GM12878 (cell line): ENCODE data around the gene DLX6. TPM values are rescaled to one million over a fixed set of nuclear protein-coding genes. Genes with fewer than 3 reads are reported as not detected.

Source experiments
- ATAC-seq: fragments of 200-7000 bp; cut with Tn5 transposase; 3 replicates; pipeline ENCODE4 v1.9.1; 2020; ENCODE audit warnings: mild to moderate bottlenecking, moderate library complexity
- BruUV-seq: library from RNA; stranded (reverse); fragments of 400-500 nt; replicated peaks from 2 replicates; lab custom pipeline; 2021; lab: Mats Ljungman, UMichigan
- CTCF ChIA-PET: fragments of 300-600 bp; sonication (Branson Sonifier 250); formaldehyde crosslinking; extraction: SDS; loops from one replicate; lab custom pipeline; 2021; ENCODE audit warnings: inconsistent platforms; lab: Yijun Ruan, JAX
- POLR2A ChIA-PET: fragments of 350-600 bp; formaldehyde crosslinking; extraction: SDS; loops from one replicate; lab custom pipeline; 2021; ENCODE audit warnings: inconsistent platforms; lab: Charles Lee
- RAD21 ChIA-PET: fragments of 300-600 bp; sonication (Branson Sonifier 250); formaldehyde crosslinking; loops from one replicate; lab custom pipeline; 2023; ENCODE audit warnings: antibody characterized with exemption; ENCODE audit not compliant: unreplicated experiment; lab: Charles Lee
- SMC1A ChIA-PET: fragments of 300-600 bp; sonication (Branson Sonifier 250); formaldehyde crosslinking; loops from one replicate; lab custom pipeline; 2023; ENCODE audit not compliant: unreplicated experiment, uncharacterized antibody; lab: Charles Lee
- DNase-seq: peaks from one replicate; pipeline ENCODE4 v3.0.0-alpha.2; 2011; ENCODE audit warnings: low read depth, low spot score
- FAIRE-seq: peaks from 3 replicates; lab custom pipeline; 2011; peaks lifted over from hg19 to GRCh38; lab: Jason Lieb, UNC
- H2AFZ ChIP-seq: 2 replicates; pipeline ENCODE4 v1.6.0; 2011; ENCODE audit warnings: low read depth, low read length, control low read depth; ENCODE audit not compliant: control insufficient read depth
- H3K27ac ChIP-seq: 2 replicates; pipeline ENCODE4 v1.5.1; 2011; ENCODE audit warnings: control low read depth; ENCODE audit not compliant: control insufficient read depth, insufficient read depth
- H3K27me3 ChIP-seq, 2 experiments: replicated peaks in 1 of 2; 2 replicates each; pipeline versions ENCODE4 v1.6.0 to v1.6.1; 2011; ENCODE audit warnings: low read length in 1 of 2; ENCODE audit not compliant: control insufficient read depth in 2 of 2, insufficient read depth in 2 of 2
- H3K36me3 ChIP-seq, 2 experiments: 2 replicates each; pipeline ENCODE4 v1.5.1; 2011; ENCODE audit warnings: low read length in 1 of 2; ENCODE audit not compliant: control insufficient read depth in 2 of 2, insufficient read depth in 2 of 2
- H3K4me1 ChIP-seq: 2 replicates; pipeline ENCODE4 v1.6.1; 2011; ENCODE audit warnings: mild to moderate bottlenecking, low read length, moderate library complexity, mixed read lengths; ENCODE audit not compliant: control insufficient read depth, insufficient read depth
- H3K4me2 ChIP-seq: 2 replicates; pipeline ENCODE4 v1.6.0; 2011; ENCODE audit warnings: control low read depth; ENCODE audit not compliant: control insufficient read depth, insufficient read depth
- H3K4me3 ChIP-seq: fragments of 200-600 bp; sonication (generic); 2 replicates; pipeline ENCODE4 v1.5.1; 2016
- H3K79me2 ChIP-seq: 2 replicates; pipeline ENCODE4 v1.6.0; 2011; ENCODE audit warnings: low read length; ENCODE audit not compliant: control insufficient read depth, insufficient read depth
- H3K9ac ChIP-seq: 2 replicates; pipeline ENCODE4 v1.8.0; 2011; ENCODE audit warnings: low read length, control low read depth, mixed read lengths; ENCODE audit not compliant: control insufficient read depth, insufficient read depth
- H3K9me3 ChIP-seq: replicated peaks from 3 replicates; pipeline ENCODE4 v1.5.1; 2011; ENCODE audit warnings: mild to moderate bottlenecking, low read length; ENCODE audit not compliant: control insufficient read depth, insufficient read depth
- H4K20me1 ChIP-seq: 2 replicates; pipeline ENCODE4 v1.6.0; 2011; ENCODE audit not compliant: control insufficient read depth, insufficient read depth
- ATF7 ChIP-seq: fragments of 450-650 bp; IDR thresholded peaks from 2 replicates; pipeline ENCODE4 v1.6.1; 2016; ENCODE audit warnings: low read depth, mild to moderate bottlenecking
- BHLHE40 ChIP-seq, 2 experiments: fragments of 450-650 bp in 1 of 2; IDR thresholded peaks; 2 replicates each; pipeline ENCODE4 v1.6.1; 2011 to 2017; ENCODE audit warnings: low read depth in 2 of 2, borderline replicate concordance in 1 of 2, improper control_type of control experiment in 1 of 2, low read length in 1 of 2, mild to moderate bottlenecking in 1 of 2
- CBX5 ChIP-seq: sonication (generic); IDR thresholded peaks from 2 replicates; pipeline ENCODE4 v1.6.1; 2016; ENCODE audit warnings: low read depth, moderate library complexity, mild to moderate bottlenecking, inconsistent platforms
- CREM ChIP-seq: IDR thresholded peaks from 2 replicates; pipeline ENCODE4 v1.6.1; 2014; ENCODE audit warnings: antibody characterized with exemption, low read depth
- GABPA ChIP-seq: IDR thresholded peaks from 2 replicates; pipeline ENCODE4 v1.6.1; 2014; ENCODE audit warnings: antibody characterized with exemption, low read depth, mild to moderate bottlenecking, inconsistent platforms
- HDGF ChIP-seq: fragments of 450-650 bp; IDR thresholded peaks from 2 replicates; pipeline ENCODE4 v1.6.1; 2016; ENCODE audit warnings: antibody characterized with exemption
- KDM1A ChIP-seq: fragments of 200-600 bp; sonication (generic); IDR thresholded peaks from 2 replicates; pipeline ENCODE4 v1.6.1; 2016; ENCODE audit warnings: borderline replicate concordance
- NRF1 ChIP-seq: conservative IDR thresholded peaks from 2 replicates; pipeline ENCODE4 v1.6.1; 2011; ENCODE audit warnings: mild to moderate bottlenecking, low read depth, low read length, improper control_type of control experiment
- PAX5 ChIP-seq: IDR thresholded peaks from 2 replicates; pipeline ENCODE4 v1.6.1; 2011; ENCODE audit warnings: low read depth, low read length, borderline replicate concordance
- POLR2AphosphoS2 ChIP-seq: IDR thresholded peaks from 2 replicates; pipeline ENCODE4 v1.6.1; 2011; ENCODE audit warnings: low read depth, mild to moderate bottlenecking, low read length, improper control_type of control experiment, moderate library complexity
- SMAD5 ChIP-seq: IDR thresholded peaks from 2 replicates; pipeline ENCODE4 v1.6.1; 2016; ENCODE audit warnings: antibody characterized with exemption, low read depth
- STAT1 ChIP-seq: fragments of 450-650 bp; conservative IDR thresholded peaks from 2 replicates; pipeline ENCODE4 v1.6.1; 2014; ENCODE audit warnings: antibody characterized with exemption, mild to moderate bottlenecking
- STAT3 ChIP-seq: IDR thresholded peaks from 2 replicates; pipeline ENCODE4 v1.6.1; 2011; ENCODE audit warnings: low read depth, low read length, improper control_type of control experiment
- ZNF207 ChIP-seq: fragments of 450-650 bp; IDR thresholded peaks from 2 replicates; pipeline ENCODE4 v1.6.1; 2014; ENCODE audit warnings: antibody characterized with exemption, mild to moderate bottlenecking, borderline replicate concordance
- WGBS: methylation state at CpG from one replicate; pipeline ENCODE4 v1.1.6; 2016; ENCODE audit warnings: low lambda C conversion rate; ENCODE audit not compliant: insufficient replicate concordance, insufficient coverage; ENCODE audit errors: missing lambda C conversion rate; 5-methylcytosine and 5-hydroxymethylcytosine counted together
- in situ Hi-C: fragments of 300-500 bp; cut with MboI; formaldehyde crosslinking; loops from 9 replicates; pipeline ENCODE4 v1.14.3; 2018; ENCODE audit warnings: mixed read lengths
- intact Hi-C: fragments of 100-400 bp; cut with micrococcal nuclease; formaldehyde crosslinking; loops from one replicate; pipeline ENCODE4 v1.14.2; 2022; ENCODE audit not compliant: unreplicated experiment
- polyA plus RNA-seq, 11 experiments: library from polyadenylated mRNA; depleted of rRNA in 4 of 11; unstranded in 6 of 11; stranded (reverse) in 5 of 11; fragments of >200 nt; fragmentation: Nextera tagmentation in 4 of 11; fragmentation: Illumina TruSeq in 1 of 11; extraction: Ambion mirVana in 4 of 11; extraction: Trizol in 1 of 11; gene quantifications; 1 replicate in 1 of 11; 2 replicates in 10 of 11; pipeline versions ENCODE4 v1.2.1 to v1.2.3, GENCODE V29; 2011 to 2016; ENCODE audit warnings: inconsistent platforms in 2 of 11, missing spikeins in 2 of 11, low read depth in 1 of 11
- total RNA-seq, 4 experiments: library from RNA; depleted of rRNA in 3 of 4; stranded (reverse); fragments of >200 nt in 3 of 4; fragmentation: Illumina TruSeq in 1 of 4; extraction: Trizol in 1 of 4; gene quantifications; 2 replicates each; pipeline versions ENCODE4 v1.2.1 to v1.2.3, GENCODE V29; 2013 to 2021
- TF ChIP-seq, protein P1 (sequence below): fragments of 450-650 bp; IDR thresholded peaks from 2 replicates; pipeline ENCODE4 v1.6.1; 2017; ENCODE audit warnings: borderline replicate concordance
- TF ChIP-seq, protein P2 (sequence below): IDR thresholded peaks from 2 replicates; pipeline ENCODE4 v1.6.1; 2012; ENCODE audit warnings: improper control_type of control experiment, low read depth, low read length; ENCODE audit not compliant: insufficient replicate concordance

DLX6 gene
- total and polyA plus RNA-seq, 10 of the 15 experiments (the other 5 are each of a cell fraction or from before 2014, with no cell fraction given) = not detected

DNA sequence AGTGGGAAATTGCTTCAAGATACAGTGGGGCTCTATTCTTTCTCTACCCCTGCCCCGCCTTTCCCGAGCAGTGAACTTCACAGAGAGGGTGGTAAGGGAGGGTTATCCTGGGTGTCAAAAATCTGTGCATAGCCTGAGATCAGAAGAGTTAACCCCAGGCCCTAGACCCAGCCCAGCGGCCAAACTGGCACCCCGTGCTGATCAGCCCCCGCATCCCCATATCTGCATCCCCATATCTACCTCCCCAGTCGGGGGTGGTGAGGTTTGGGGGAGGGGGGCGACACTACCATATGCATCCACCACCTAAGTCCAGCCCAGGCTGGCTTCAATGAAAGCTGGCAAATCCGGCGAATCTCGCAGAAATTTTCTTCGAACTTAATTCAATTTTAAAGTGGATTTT is 7.0 kb upstream of the DLX6 start (continued):
- no peak for TF ChIP-seq ZNF207
- no peak for TF ChIP-seq POLR2AphosphoS2
- no peak for TF ChIP-seq NRF1
- no peak for TF ChIP-seq HDGF
- no peak for TF ChIP-seq CREM
- TF ChIP-seq, protein P1, sequence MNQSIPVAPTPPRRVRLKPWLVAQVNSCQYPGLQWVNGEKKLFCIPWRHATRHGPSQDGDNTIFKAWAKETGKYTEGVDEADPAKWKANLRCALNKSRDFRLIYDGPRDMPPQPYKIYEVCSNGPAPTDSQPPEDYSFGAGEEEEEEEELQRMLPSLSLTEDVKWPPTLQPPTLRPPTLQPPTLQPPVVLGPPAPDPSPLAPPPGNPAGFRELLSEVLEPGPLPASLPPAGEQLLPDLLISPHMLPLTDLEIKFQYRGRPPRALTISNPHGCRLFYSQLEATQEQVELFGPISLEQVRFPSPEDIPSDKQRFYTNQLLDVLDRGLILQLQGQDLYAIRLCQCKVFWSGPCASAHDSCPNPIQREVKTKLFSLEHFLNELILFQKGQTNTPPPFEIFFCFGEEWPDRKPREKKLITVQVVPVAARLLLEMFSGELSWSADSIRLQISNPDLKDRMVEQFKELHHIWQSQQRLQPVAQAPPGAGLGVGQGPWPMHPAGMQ = no peak
- no peak for TF ChIP-seq KDM1A
- TF ChIP-seq ATF7 = no peak
- TF ChIP-seq CBX5 = no peak

DNA sequence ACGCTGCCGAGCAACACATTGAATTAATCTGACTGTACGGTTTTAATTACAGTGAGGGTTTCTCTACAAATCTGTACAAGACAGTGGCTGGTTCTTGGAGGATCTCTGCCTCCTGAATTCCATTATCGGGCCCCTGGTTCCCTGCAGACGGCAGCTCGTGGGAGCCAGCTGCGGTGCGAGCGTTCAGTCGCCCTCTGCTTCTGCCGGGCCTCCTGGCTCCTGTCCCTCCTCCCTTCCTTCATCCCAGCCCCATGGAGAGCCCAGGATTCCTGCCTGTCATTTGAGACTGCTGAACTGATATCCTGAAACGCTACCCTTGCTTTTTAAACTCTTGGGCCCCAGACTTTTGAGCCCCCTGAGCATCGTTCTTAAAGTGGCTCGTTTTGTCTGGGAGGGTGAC is 6.6 kb upstream of the DLX6 start:
- Histone ChIP-seq H3K79me2 (no peaks in the 10 kb centered on the region), H4K20me1 (no peaks in the 10 kb centered on the region; the same call in 1 of the 2 replicates), H2AFZ (no peak overlapping the region), H3K4me2 (no peak overlapping the region), H3K9ac (no peak overlapping the region), H3K4me1 (no peaks in the 10 kb centered on the region), H3K27ac (no peak overlapping the region), H3K27me3 (peaks cover 11 to 25% of the 10 kb centered on the region in 2 experiments), H3K9me3 (no peaks in the 10 kb centered on the region; the same call in 2 of the 3 replicates), H3K36me3 (no peaks in the 10 kb centered on the region), H3K4me3 (no peak overlapping the region)
- ATAC-seq (no peak), FAIRE-seq (no peak), DNase-seq (no peak)
- SMC1A ChIA-PET = no interaction called here
- POLR2A ChIA-PET = no interaction called here
- TF ChIP-seq STAT1 (no peak), STAT3 (no peak), PAX5 (no peak), SMAD5 (no peak), BHLHE40 (IDR thresholded peaks at IDR 0.05; ENCODE audit: borderline replicate concordance in 1 of 2, low read depth in 2 of 2, low read length in 1 of 2) (no peak), GABPA (no peak)
- TF ChIP-seq, protein P2, sequence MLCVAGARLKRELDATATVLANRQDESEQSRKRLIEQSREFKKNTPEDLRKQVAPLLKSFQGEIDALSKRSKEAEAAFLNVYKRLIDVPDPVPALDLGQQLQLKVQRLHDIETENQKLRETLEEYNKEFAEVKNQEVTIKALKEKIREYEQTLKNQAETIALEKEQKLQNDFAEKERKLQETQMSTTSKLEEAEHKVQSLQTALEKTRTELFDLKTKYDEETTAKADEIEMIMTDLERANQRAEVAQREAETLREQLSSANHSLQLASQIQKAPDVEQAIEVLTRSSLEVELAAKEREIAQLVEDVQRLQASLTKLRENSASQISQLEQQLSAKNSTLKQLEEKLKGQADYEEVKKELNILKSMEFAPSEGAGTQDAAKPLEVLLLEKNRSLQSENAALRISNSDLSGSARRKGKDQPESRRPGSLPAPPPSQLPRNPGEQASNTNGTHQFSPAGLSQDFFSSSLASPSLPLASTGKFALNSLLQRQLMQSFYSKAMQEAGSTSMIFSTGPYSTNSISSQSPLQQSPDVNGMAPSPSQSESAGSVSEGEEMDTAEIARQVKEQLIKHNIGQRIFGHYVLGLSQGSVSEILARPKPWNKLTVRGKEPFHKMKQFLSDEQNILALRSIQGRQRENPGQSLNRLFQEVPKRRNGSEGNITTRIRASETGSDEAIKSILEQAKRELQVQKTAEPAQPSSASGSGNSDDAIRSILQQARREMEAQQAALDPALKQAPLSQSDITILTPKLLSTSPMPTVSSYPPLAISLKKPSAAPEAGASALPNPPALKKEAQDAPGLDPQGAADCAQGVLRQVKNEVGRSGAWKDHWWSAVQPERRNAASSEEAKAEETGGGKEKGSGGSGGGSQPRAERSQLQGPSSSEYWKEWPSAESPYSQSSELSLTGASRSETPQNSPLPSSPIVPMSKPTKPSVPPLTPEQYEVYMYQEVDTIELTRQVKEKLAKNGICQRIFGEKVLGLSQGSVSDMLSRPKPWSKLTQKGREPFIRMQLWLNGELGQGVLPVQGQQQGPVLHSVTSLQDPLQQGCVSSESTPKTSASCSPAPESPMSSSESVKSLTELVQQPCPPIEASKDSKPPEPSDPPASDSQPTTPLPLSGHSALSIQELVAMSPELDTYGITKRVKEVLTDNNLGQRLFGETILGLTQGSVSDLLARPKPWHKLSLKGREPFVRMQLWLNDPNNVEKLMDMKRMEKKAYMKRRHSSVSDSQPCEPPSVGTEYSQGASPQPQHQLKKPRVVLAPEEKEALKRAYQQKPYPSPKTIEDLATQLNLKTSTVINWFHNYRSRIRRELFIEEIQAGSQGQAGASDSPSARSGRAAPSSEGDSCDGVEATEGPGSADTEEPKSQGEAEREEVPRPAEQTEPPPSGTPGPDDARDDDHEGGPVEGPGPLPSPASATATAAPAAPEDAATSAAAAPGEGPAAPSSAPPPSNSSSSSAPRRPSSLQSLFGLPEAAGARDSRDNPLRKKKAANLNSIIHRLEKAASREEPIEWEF = no peak
- RAD21 ChIA-PET = no interaction called here
- no TSS peak for BruUV-seq
- intact Hi-C loops = no loop called here
- CTCF ChIA-PET = no interaction called here
- in situ Hi-C loops = no loop called here
- 6% methylated on average over 14 of the region's 14 CpGs for WGBS
